Measurements from ENCODE around the gene SIM2.

The SIM2 gene

DNA sequence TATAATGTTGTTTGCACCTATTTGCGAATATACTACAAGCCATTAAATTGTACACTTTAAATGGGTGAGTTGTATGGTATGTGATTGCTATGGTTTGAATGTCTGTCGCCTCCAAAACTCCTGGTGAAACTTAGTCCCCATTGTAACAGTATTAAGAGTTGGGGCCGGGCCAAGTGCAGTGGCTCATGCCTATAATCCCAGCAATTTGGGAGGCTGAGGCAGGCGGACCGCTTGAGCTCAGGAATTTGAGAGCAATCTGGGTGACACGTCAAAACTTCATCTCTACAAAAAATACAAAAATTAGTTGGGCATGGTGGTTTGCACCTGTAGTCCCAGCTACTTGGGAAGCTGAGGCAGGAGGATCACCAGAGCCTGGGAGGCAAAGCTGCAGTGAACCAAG is 12.0 kb upstream of the SIM2 start:
- no peak for DNase-seq (ENCODE audit: low read depth)
- H3K4me3 ChIP-seq (ENCODE audit: low read depth, low read length), result no peak overlapping the region
- TF ChIP-seq, protein P1, sequence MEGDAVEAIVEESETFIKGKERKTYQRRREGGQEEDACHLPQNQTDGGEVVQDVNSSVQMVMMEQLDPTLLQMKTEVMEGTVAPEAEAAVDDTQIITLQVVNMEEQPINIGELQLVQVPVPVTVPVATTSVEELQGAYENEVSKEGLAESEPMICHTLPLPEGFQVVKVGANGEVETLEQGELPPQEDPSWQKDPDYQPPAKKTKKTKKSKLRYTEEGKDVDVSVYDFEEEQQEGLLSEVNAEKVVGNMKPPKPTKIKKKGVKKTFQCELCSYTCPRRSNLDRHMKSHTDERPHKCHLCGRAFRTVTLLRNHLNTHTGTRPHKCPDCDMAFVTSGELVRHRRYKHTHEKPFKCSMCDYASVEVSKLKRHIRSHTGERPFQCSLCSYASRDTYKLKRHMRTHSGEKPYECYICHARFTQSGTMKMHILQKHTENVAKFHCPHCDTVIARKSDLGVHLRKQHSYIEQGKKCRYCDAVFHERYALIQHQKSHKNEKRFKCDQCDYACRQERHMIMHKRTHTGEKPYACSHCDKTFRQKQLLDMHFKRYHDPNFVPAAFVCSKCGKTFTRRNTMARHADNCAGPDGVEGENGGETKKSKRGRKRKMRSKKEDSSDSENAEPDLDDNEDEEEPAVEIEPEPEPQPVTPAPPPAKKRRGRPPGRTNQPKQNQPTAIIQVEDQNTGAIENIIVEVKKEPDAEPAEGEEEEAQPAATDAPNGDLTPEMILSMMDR (conservative IDR thresholded peaks at IDR 0.05; ENCODE audit: low read depth, low read length), result no peak

DNA sequence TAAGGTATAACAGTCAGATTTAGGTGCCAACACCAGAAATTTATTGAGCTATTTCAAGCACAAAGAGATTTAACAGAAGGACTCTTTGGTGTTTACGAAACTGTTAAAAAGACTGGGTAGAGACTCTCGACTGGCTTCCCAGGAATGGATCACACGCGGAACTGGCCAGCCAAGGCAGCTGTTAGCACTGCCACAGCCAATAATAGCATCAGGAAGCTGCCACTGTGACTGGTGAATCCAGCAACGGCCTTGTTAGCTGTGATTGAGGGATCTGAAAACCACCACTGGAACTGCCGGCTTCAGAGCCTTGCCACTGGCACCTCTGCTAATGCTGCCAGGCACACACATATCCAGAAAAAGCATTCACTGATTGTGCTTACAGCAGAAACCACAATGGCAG is 10.6 kb upstream of the SIM2 start:
- TF ChIP-seq, protein P1 (conservative IDR thresholded peaks at IDR 0.05; ENCODE audit: low read depth, low read length), result no peak
- DNase-seq (ENCODE audit: low read depth), result no peak

DNA sequence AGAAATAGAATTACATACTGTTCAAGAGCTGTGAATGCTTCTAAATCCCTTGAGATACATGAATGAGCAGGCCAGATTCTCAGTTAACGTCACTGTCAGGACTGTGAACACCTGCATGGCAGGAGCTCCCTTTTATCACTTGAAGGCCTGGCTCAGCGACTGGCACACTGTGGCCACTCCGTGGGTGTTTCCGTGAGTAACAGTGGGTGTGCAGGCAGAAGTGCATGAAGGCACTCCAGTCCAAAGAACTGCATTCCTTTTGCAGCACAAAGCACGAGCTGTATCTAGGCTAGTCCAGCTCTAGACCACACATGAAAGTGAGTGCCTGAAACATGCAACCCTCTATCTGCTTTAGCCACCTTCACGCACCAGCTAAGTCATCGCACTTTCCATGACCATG is 9.6 kb upstream of the SIM2 start:
- no peak overlapping the region for H3K4me3 ChIP-seq (ENCODE audit: low read depth, low read length)
- DNase-seq (ENCODE audit: low read depth), result no peak
- TF ChIP-seq, protein P1 (conservative IDR thresholded peaks at IDR 0.05; ENCODE audit: low read depth, low read length), result no peak

More for the DNA sequence above, 10.6 kb upstream of the SIM2 start:
- no peak overlapping the region for H3K4me3 ChIP-seq (ENCODE audit: low read depth, low read length)

DNA sequence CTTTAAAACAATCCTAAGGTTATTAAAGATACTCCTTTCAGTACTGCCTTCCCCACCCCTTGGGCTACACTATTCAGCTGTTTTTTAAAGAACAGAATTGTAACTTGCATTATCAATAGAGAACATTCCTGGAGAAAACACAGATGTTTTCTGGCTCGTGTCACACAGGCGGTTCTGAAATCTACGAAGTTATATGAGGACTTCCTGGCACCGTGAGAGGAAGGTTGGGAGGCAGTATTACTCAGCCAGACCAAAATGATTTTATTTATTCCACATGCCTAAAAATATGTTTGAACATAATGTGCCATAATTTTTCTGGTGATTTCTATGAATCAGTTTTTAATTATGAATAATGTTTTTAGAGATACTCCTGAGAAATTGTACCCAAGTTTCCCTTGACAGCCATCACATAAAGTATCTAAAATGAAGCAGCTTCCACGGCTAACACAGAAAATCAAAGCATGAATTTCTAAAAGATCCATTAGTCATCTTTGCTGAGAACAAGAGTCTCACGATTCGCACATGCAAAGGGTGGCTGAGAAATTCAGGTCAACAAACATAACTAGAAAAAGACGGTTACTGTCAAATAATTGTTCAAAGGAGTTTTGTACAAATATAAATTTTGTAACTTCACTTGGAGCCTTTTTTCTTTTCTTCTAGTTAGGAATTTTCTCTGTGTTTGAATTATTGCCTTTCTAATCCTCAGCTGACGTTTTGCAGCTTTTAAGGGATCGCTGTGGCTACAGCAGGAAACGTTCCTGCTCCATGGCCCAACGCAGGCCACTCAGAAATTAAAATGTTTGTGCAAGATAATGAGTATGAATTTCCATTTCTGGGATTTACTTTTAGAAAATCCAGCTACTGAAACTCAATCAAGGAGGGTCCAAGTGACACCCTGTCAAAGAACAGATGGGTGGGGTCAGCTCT is 8.0 kb upstream of the SIM2 start:
- TF ChIP-seq, protein P1 (conservative IDR thresholded peaks at IDR 0.05; ENCODE audit: low read depth, low read length), result no peak
- DNase-seq (ENCODE audit: low read depth), result no peak
- no peak overlapping the region for H3K4me3 ChIP-seq (ENCODE audit: low read depth, low read length)

DNA sequence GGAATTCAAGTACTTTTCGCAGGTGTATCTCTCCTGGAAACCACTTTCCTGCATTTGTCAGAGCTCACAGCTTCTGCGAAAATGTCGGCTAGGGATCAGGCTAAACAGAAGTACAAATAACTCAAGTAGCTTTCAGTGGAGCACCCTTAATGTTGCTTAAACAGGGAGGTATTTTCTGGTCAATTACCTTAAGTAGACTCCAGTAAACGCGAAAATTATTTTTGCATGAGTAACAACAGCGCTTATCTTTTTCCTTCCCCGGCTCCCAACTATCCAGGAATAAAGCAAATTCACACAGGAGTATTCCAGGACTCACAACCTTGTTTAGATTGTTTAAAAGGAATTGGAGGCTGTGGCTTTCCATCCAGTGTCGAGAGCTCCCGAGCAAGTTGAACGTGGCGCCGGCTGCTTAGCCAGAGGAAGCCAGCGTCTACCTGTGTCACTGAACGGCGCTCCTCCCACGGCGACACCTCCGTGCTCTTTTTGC is 7.3 kb upstream of the SIM2 start:
- TF ChIP-seq, protein P1 (conservative IDR thresholded peaks at IDR 0.05; ENCODE audit: low read depth, low read length), result no peak
- no peak for DNase-seq (ENCODE audit: low read depth)
- H3K4me3 ChIP-seq (ENCODE audit: low read depth, low read length), result no peak overlapping the region

DNA sequence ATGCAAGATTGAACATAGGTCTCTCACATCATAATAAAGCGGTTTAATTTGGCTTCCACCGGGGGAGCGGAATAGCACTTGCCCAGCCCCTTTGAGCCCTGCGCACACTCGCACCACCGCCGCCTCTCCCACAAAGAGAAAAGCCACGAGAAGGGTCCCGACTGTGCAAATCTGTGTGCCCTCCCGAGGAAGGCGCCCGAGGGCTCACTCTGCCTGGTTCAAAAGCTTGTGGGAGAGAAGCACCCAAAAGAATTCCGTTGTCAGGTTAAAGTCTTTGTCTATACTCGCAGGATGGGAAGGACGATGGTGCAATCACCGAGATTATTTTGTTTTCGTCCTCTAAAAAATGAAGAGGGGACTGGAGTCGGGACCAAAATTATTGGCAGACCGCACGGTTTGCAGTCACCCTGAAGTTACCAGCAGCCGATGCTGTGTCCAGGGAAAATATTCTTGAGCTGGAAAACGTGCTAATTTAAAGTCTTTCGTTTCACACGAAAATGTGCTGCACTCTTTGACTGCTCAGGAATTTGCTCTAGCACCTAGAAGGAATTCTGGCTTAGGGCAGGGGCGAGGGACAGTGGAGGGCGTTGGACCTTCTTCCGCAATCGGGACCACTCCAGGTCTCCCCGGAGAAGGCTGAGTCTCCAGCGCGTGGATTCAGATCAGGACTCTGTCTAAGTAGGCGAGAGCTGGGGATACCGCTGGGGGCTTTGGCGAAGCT is 6.6 kb upstream of the SIM2 start:
- no peak for DNase-seq (ENCODE audit: low read depth)
- no peak overlapping the region for H3K4me3 ChIP-seq (ENCODE audit: low read depth, low read length)
- TF ChIP-seq, protein P1 (conservative IDR thresholded peaks at IDR 0.05; ENCODE audit: low read depth, low read length), result no peak
